Uterus (tissue), 2 donors: ENCODE results near the gene SEZ6.

Experiments
- CTCF ChIP-seq, 4 experiments: fragments of 200-600 bp in 2 of 4; fragments of 450-650 bp in 2 of 4; sonication (generic) in 2 of 4; IDR thresholded peaks; one replicate each; pipeline ENCODE4 v1.5.1; 2016 to 2019; ENCODE audit warnings: antibody characterized with exemption in 4 of 4, mild to moderate bottlenecking in 2 of 4, moderate library complexity in 1 of 4
- POLR2A ChIP-seq, 2 donors: fragments of 450-650 bp; IDR thresholded peaks; one replicate each; pipeline ENCODE4 v1.6.1; 2016; ENCODE audit warnings: antibody characterized with exemption in 2 of 2, mild to moderate bottlenecking in 1 of 2, moderate library complexity in 1 of 2

- TF ChIP-seq CTCF (IDR thresholded peaks at IDR 0.05) (no peak), POLR2A (IDR thresholded peaks at IDR 0.05) (no peak)
Measured at GRCh38 chr17:29024316-29024952, 18.6 kb upstream of the SEZ6 start.
